DND-41 (cell line): ENCODE measurements around the gene ADAMTS9.

Experiments used
- ATAC-seq: fragments of 200-7000 bp; cut with Tn5 transposase; 3 replicates; pipeline ENCODE4 v1.9.1; 2021; ENCODE audit warnings: low read depth; ENCODE audit not compliant: insufficient read depth
- DNase-seq: peaks from one replicate; pipeline ENCODE4 v3.0.0-alpha.2; 2020
- H2AFZ ChIP-seq: 2 replicates; pipeline ENCODE4 v1.6.0; 2012; ENCODE audit warnings: low read depth, low read length
- H3K27ac ChIP-seq: 2 replicates; pipeline ENCODE4 v1.5.1; 2012; ENCODE audit warnings: low read length, inconsistent platforms
- H3K27me3 ChIP-seq: fragments of 200-600 bp; sonication (generic); 2 replicates; pipeline ENCODE4 v1.6.0; 2012; ENCODE audit warnings: low read length, mild to moderate bottlenecking, inconsistent platforms; ENCODE audit not compliant: insufficient read depth, poor library complexity
- H3K36me3 ChIP-seq: 2 replicates; pipeline ENCODE4 v1.5.1; 2012; ENCODE audit warnings: low read length, inconsistent platforms; ENCODE audit not compliant: insufficient read depth
- H3K4me1 ChIP-seq: 2 replicates; pipeline ENCODE4 v1.5.1; 2012; ENCODE audit warnings: mild to moderate bottlenecking, low read length; ENCODE audit not compliant: insufficient read depth
- H3K4me2 ChIP-seq: 2 replicates; pipeline ENCODE4 v1.6.0; 2012; ENCODE audit warnings: mild to moderate bottlenecking, moderate library complexity, low read length, inconsistent platforms; ENCODE audit not compliant: insufficient read depth
- H3K4me3 ChIP-seq, 2 experiments: fragments of 200-600 bp in 1 of 2; shearing (Covaris generic) in 1 of 2; 2 replicates each; pipeline ENCODE4 v1.5.1; 2012 to 2016; ENCODE audit warnings: inconsistent platforms in 2 of 2, low read length in 2 of 2, mild to moderate bottlenecking in 2 of 2, low read depth in 1 of 2, moderate library complexity in 1 of 2
- H3K79me2 ChIP-seq: 2 replicates; pipeline ENCODE4 v1.6.0; 2012; ENCODE audit warnings: low read length, inconsistent platforms; ENCODE audit not compliant: insufficient read depth
- H3K9ac ChIP-seq: 2 replicates; pipeline ENCODE4 v1.6.0; 2012; ENCODE audit warnings: low read depth, mild to moderate bottlenecking, inconsistent platforms, low read length, moderate library complexity
- H3K9me3 ChIP-seq: 2 replicates; pipeline ENCODE4 v1.5.1; 2012; ENCODE audit warnings: low read length, moderate library complexity, mild to moderate bottlenecking, inconsistent platforms; ENCODE audit not compliant: insufficient read depth, severe bottlenecking
- H4K20me1 ChIP-seq: 2 replicates; pipeline ENCODE4 v1.6.0; 2012; ENCODE audit warnings: low read length; ENCODE audit not compliant: insufficient read depth
- EZH2 ChIP-seq: IDR thresholded peaks from 3 replicates; pipeline ENCODE4 v1.6.1; 2012; ENCODE audit warnings: borderline replicate concordance, low read depth, mild to moderate bottlenecking, moderate library complexity, low read length, inconsistent platforms; ENCODE audit not compliant: severe bottlenecking
- TF ChIP-seq, protein P1 (sequence below): IDR thresholded peaks from 2 replicates; pipeline ENCODE4 v1.5.1; 2012; ENCODE audit warnings: borderline replicate concordance, low read length, moderate library complexity, mild to moderate bottlenecking; ENCODE audit not compliant: poor library complexity, severe bottlenecking; ENCODE audit errors: extremely low read depth

ADAMTS9 gene

DNA sequence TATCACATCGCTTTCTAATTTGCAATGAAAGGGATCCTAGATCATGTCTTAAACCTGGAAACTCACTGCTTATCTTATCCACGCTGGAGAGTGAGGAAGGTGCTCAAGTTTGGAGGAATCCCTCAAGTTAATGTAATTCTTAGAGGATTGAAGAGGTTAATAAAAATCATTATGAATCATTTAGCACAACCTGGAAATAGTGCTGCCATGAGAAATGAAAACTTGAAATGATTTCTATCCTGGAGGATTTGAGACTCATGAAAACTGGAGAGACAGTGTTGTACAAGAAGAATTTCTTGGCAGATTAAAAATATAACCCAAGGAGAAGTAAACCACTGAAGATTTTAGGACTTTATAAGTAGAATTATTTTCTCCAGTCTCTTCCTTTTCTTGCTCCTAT lies 125.9 kb downstream of the ADAMTS9 start:
- Histone ChIP-seq H3K79me2 (no peaks in the 10 kb centered on the region), H3K27ac (no peak overlapping the region), H3K9me3 (no peaks in the 10 kb centered on the region), H4K20me1 (no peaks in the 10 kb centered on the region), H3K27me3 (no peaks in the 10 kb centered on the region), H3K9ac (no peak overlapping the region), H3K36me3 (no peaks in the 10 kb centered on the region), H2AFZ (no peak overlapping the region), H3K4me1 (no peaks in the 10 kb centered on the region), H3K4me3 (no peak overlapping the region), H3K4me2 (no peak overlapping the region)
- ATAC-seq, result no peak
- no peak for DNase-seq
- TF ChIP-seq, protein P1, sequence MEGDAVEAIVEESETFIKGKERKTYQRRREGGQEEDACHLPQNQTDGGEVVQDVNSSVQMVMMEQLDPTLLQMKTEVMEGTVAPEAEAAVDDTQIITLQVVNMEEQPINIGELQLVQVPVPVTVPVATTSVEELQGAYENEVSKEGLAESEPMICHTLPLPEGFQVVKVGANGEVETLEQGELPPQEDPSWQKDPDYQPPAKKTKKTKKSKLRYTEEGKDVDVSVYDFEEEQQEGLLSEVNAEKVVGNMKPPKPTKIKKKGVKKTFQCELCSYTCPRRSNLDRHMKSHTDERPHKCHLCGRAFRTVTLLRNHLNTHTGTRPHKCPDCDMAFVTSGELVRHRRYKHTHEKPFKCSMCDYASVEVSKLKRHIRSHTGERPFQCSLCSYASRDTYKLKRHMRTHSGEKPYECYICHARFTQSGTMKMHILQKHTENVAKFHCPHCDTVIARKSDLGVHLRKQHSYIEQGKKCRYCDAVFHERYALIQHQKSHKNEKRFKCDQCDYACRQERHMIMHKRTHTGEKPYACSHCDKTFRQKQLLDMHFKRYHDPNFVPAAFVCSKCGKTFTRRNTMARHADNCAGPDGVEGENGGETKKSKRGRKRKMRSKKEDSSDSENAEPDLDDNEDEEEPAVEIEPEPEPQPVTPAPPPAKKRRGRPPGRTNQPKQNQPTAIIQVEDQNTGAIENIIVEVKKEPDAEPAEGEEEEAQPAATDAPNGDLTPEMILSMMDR, result no peak

DNA sequence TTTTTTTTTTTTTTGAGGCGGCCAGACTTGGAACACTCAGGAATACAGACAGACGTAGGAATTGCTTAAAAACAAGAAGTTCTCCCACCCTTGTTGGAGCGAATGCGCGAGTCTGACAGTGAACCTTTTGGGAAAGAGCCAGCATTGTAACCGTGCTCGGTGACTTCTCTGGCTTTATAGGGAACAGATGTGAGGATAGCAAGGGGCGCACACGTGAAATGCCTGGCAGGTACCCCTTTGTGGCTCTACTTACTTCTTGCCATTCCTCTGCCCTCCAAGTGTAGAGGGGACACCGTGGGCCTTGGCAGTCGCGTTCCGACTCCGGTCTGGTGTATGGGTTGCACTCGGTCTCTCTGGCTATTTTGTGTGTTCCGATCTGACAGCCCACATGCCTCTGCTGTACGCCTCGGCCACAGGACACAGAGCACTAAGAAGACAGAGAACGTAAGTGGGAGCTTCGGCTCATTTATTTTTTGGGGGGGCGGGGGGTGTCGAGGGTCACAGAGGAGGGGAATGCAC lies 126.4 kb downstream of the ADAMTS9 start:
- Histone ChIP-seq H2AFZ (no peak overlapping the region), H3K9me3 (no peaks in the 10 kb centered on the region), H3K79me2 (no peaks in the 10 kb centered on the region), H3K9ac (no peak overlapping the region), H3K4me3 (no peak overlapping the region), H3K27me3 (no peaks in the 10 kb centered on the region), H4K20me1 (no peaks in the 10 kb centered on the region), H3K4me1 (no peaks in the 10 kb centered on the region), H3K4me2 (no peak overlapping the region), H3K27ac (no peak overlapping the region), H3K36me3 (no peaks in the 10 kb centered on the region)
- no peak for ATAC-seq
- TF ChIP-seq, protein P1, result no peak
- no peak for TF ChIP-seq EZH2
- DNase-seq, result no peak

DNA sequence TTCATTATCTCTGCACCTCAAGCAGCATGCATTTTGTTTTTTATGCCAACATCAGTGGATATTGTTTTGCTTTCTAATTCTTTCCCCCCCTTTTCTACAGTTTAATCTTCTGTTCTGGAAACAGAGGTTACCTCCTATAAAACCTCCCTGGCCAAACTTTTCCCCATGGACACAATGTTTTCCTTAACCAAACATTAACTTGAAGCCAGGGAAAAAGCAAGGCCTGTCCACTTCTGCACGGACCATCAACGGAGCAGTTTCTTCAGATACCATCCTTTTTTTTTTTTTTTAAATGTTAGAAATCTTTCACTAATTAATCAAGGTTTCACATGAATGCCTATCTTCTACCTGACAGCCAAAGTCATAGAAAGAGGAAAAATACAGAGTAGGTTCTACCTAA lies 127.0 kb downstream of the ADAMTS9 start:
- Histone ChIP-seq H3K9ac (no peak overlapping the region), H3K9me3 (no peaks in the 10 kb centered on the region), H3K27me3 (no peaks in the 10 kb centered on the region), H3K4me2 (no peak overlapping the region), H3K36me3 (no peaks in the 10 kb centered on the region), H3K4me1 (no peaks in the 10 kb centered on the region), H2AFZ (no peak overlapping the region), H4K20me1 (no peaks in the 10 kb centered on the region), H3K4me3 (no peak overlapping the region), H3K27ac (no peak overlapping the region), H3K79me2 (no peaks in the 10 kb centered on the region)
- DNase-seq (no peak), ATAC-seq (no peak)
- no peak for TF ChIP-seq EZH2
- TF ChIP-seq, protein P1, result no peak

DNA sequence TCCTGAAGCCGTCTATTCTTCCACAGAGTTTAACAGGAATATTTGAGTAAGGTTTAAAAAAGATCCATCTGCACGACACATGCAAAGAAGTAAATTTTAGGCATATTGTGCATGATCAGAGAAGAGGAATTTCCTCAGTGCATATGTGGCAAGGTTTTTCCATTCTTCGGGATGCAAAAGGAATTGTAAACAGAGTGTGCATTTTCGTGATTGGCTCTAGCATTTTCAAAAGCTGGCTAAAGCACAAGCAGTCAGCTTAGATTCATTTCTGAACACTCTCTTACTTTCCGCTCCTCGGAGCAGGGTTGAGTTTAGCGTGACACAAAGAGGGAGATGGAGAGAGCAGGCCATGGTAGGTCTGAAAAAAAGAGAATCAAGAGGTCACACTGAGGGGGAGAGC lies 128.2 kb downstream of the ADAMTS9 start:
- no peak for DNase-seq
- Histone ChIP-seq H3K4me2 (no peak overlapping the region), H3K27me3 (no peaks in the 10 kb centered on the region), H3K79me2 (no peaks in the 10 kb centered on the region), H2AFZ (no peak overlapping the region), H3K27ac (no peak overlapping the region), H3K9me3 (no peaks in the 10 kb centered on the region), H3K4me3 (no peak overlapping the region), H4K20me1 (no peaks in the 10 kb centered on the region), H3K36me3 (no peaks in the 10 kb centered on the region), H3K9ac (no peak overlapping the region), H3K4me1 (no peaks in the 10 kb centered on the region)
- no peak for TF ChIP-seq EZH2
- TF ChIP-seq, protein P1, result no peak
- no peak for ATAC-seq
